PC-3 (cell line): ENCODE data around the gene XCL2. TPM values are rescaled to one million over a fixed set of nuclear protein-coding genes. Genes with fewer than 3 reads are reported as not detected.
"Not testable (repeated sequence)": the region's sequence is repeated elsewhere in the genome, so short reads cannot be mapped to it uniquely, and the experiment has no call there.

Experiments used
- ATAC-seq: fragments of 200-7000 bp; cut with Tn5 transposase; 2 replicates; pipeline ENCODE4 v1.9.1; 2020; ENCODE audit warnings: mild to moderate bottlenecking, moderate library complexity
- BruUV-seq: library from RNA; stranded (reverse); fragments of 400-500 nt; replicated peaks from 2 replicates; lab custom pipeline; 2021; lab: Mats Ljungman, UMichigan
- CTCF ChIA-PET: fragments of 300-600 bp; sonication (Branson Sonifier 250); formaldehyde crosslinking; loops from one replicate; lab custom pipeline; 2022; ENCODE audit warnings: antibody characterized with exemption; lab: Charles Lee
- POLR2A ChIA-PET: fragments of 300-600 bp; sonication (Branson Sonifier 250); formaldehyde crosslinking; loops from one replicate; lab custom pipeline; 2022; ENCODE audit warnings: antibody characterized with exemption; ENCODE audit not compliant: unreplicated experiment; lab: Charles Lee
- DNase-seq: peaks from one replicate; pipeline ENCODE4 v3.0.0-alpha.2; 2015
- H2AFZ ChIP-seq: fragments of 300-600 bp; sonication (generic); 2 replicates; pipeline ENCODE4 v1.6.0; 2016; ENCODE audit warnings: antibody characterized with exemption, low read length
- H3F3A ChIP-seq: fragments of 300-600 bp; sonication (generic); one replicate; pipeline ENCODE4 v1.6.0; 2017; ENCODE audit warnings: antibody characterized with exemption, low read length, control low read depth, mild to moderate bottlenecking; ENCODE audit not compliant: unreplicated experiment
- H3K27ac ChIP-seq: fragments of 300-600 bp; sonication (generic); 2 replicates; pipeline ENCODE4 v1.5.1; 2016; ENCODE audit warnings: mild to moderate bottlenecking, low read length
- H3K27me3 ChIP-seq: fragments of 300-600 bp; sonication (generic); 2 replicates; pipeline ENCODE4 v1.6.1; 2016; ENCODE audit warnings: low read length, mixed read lengths
- H3K36me3 ChIP-seq: fragments of 300-600 bp; sonication (generic); 2 replicates; pipeline ENCODE4 v1.6.1; 2016; ENCODE audit warnings: low read depth, mixed run types, low read length, mixed read lengths
- H3K4me1 ChIP-seq: fragments of 300-600 bp; sonication (generic); 2 replicates; pipeline ENCODE4 v1.5.1; 2016; ENCODE audit warnings: low read length; ENCODE audit not compliant: insufficient read depth
- H3K4me2 ChIP-seq: fragments of 300-600 bp; sonication (generic); 2 replicates; pipeline ENCODE4 v1.6.0; 2016; ENCODE audit warnings: low read length
- H3K4me3 ChIP-seq: fragments of 300-600 bp; sonication (generic); 2 replicates; pipeline ENCODE4 v1.5.1; 2016; ENCODE audit warnings: mild to moderate bottlenecking, low read length, mixed read lengths
- H3K79me2 ChIP-seq: fragments of 300-600 bp; sonication (generic); 2 replicates; pipeline ENCODE4 v1.6.1; 2017; ENCODE audit warnings: low read length, mixed read lengths
- H3K9ac ChIP-seq: fragments of 300-600 bp; sonication (generic); 2 replicates; pipeline ENCODE4 v1.6.0; 2016; ENCODE audit warnings: mild to moderate bottlenecking, low read length
- H3K9me2 ChIP-seq: fragments of 300-600 bp; sonication (generic); replicated peaks from 2 replicates; pipeline ENCODE4 v1.6.1; 2016; ENCODE audit warnings: mixed run types, low read length, mixed read lengths
- H3K9me3 ChIP-seq: fragments of 300-600 bp; sonication (generic); 2 replicates; pipeline ENCODE4 v1.6.1; 2016; ENCODE audit warnings: low read length, mixed read lengths
- H4K20me1 ChIP-seq: fragments of 300-600 bp; sonication (generic); 2 replicates; pipeline ENCODE4 v1.6.1; 2016; ENCODE audit warnings: low read length, mixed read lengths
- CTCF ChIP-seq: fragments of 300-600 bp; sonication (generic); conservative IDR thresholded peaks from 2 replicates; pipeline ENCODE4 v1.5.1; 2017; ENCODE audit warnings: antibody characterized with exemption, low read depth, mild to moderate bottlenecking, low read length
- intact Hi-C: fragments of 100-400 bp; cut with micrococcal nuclease; formaldehyde crosslinking; loops from 2 replicates; pipeline ENCODE4 v1.9.0; 2023
- total RNA-seq: library from RNA; depleted of rRNA; stranded (reverse); fragments of >200 nt; gene quantifications from 2 replicates; pipeline ENCODE4 v1.2.3, GENCODE V29; 2014

XCL2 gene
- total RNA-seq, 1 experiment from 2014 or later, result not detected

DNA sequence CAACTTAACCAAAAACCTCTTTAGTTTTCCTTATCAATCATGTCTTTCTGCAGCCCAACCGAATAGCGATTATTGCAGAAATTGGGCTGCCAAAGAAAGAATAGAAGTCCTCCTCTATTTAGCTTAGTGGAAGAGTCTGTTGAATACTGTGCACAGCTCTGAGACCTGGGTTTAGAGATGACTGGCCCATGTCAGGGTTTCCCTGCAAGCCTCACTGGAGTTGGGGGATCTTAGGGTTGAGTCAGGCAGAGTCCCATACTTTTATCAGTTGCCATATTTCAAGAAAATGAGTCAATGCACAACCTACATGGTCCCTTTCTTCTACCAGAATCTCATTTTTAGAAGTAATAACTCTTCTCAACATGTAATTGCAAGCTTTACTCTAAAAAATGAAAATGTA is 36.5 kb upstream of the XCL2 start:
- BruUV-seq, ATAC-seq, H3K27me3 ChIP-seq, H3K27ac ChIP-seq, H3K9me3 ChIP-seq, H3K79me2 ChIP-seq, intact Hi-C loops, H3K4me3 ChIP-seq, H3F3A ChIP-seq, H2AFZ ChIP-seq, POLR2A ChIA-PET, H3K4me2 ChIP-seq, CTCF ChIA-PET, H3K9me2 ChIP-seq, H3K9ac ChIP-seq, H3K36me3 ChIP-seq, DNase-seq, H4K20me1 ChIP-seq: not testable (repeated sequence)
- H3K4me1 ChIP-seq, result peaks cover 18% of the 10 kb centered on the region

- CTCF ChIA-PET, H3K9me3 ChIP-seq, H4K20me1 ChIP-seq, BruUV-seq, H3K27me3 ChIP-seq, POLR2A ChIA-PET, H3K9ac ChIP-seq, H3K27ac ChIP-seq, H2AFZ ChIP-seq, H3F3A ChIP-seq, H3K79me2 ChIP-seq, H3K36me3 ChIP-seq, H3K4me2 ChIP-seq, ATAC-seq, DNase-seq, H3K4me3 ChIP-seq, intact Hi-C loops, H3K9me2 ChIP-seq: not testable (repeated sequence)
- H3K4me1 ChIP-seq, result peaks cover 12% of the 10 kb centered on the region
These were observed 34.9 kb upstream of the XCL2 start for GRCh38 chr1:168578531-168579185.

DNA sequence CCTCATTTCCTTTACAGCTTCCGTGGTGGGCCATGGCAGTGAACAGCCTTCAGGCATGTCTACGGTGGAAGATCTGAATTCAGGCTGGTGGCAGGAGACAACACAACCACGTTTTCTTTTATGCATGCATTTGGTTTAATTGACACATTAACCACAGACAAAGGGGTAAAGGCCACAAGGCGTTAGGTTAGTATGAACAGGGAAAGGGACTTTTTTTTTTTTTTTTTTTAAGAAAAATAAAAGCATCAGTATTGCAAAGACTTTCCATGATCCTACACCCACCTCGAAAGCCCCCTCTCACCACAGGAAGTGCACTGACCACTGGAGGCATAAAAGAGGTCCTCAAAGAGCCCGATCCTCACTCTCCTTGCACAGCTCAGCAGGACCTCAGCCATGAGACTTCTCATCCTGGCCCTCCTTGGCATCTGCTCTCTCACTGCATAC is 32.5 kb upstream of the XCL2 start, which contains the start of gene XCL1:
TSS of gene XCL1 (plus strand) at position 361 of the 444 bp plus-strand sequence. CDS start at position 394, 33 bp downstream.
- POLR2A ChIA-PET, CTCF ChIA-PET, H3K27ac ChIP-seq, H3K27me3 ChIP-seq, H3K36me3 ChIP-seq, ATAC-seq, H3K9me3 ChIP-seq, H3K9ac ChIP-seq, H4K20me1 ChIP-seq, H3K9me2 ChIP-seq, H3K4me1 ChIP-seq, intact Hi-C loops, BruUV-seq, H2AFZ ChIP-seq, DNase-seq, H3F3A ChIP-seq, H3K4me2 ChIP-seq, H3K79me2 ChIP-seq, H3K4me3 ChIP-seq: not testable (repeated sequence)

- H3K9me3 ChIP-seq, H3K9ac ChIP-seq, CTCF ChIA-PET, BruUV-seq, POLR2A ChIA-PET, H2AFZ ChIP-seq, H3K4me3 ChIP-seq, H4K20me1 ChIP-seq, H3K36me3 ChIP-seq, H3K27ac ChIP-seq, H3K4me2 ChIP-seq, H3K79me2 ChIP-seq, H3K4me1 ChIP-seq, H3K9me2 ChIP-seq, H3F3A ChIP-seq: not testable (repeated sequence)
- peak; percentile 72 for DNase-seq
- ATAC-seq, result peak; percentile 88
- peaks cover 20% of the 10 kb centered on the region for H3K27me3 ChIP-seq
- intact Hi-C loops, result loop anchor here (1.0 kb wide), 2 partner anchors 134 to 232 kb away; no protein-coding TSS in a partner anchor
- TF ChIP-seq CTCF, result peak; percentile 58
These were observed 30.4 kb upstream of the XCL2 start for GRCh38 chr1:168574234-168574633.
